ENCODE data around the gene CNPY1. TPM values are rescaled to one million over a fixed set of nuclear protein-coding genes. Genes with fewer than 3 reads are reported as not detected.

Gene CNPY1
- total RNA-seq, 4 donors from 2014 or later = not detected

DNA sequence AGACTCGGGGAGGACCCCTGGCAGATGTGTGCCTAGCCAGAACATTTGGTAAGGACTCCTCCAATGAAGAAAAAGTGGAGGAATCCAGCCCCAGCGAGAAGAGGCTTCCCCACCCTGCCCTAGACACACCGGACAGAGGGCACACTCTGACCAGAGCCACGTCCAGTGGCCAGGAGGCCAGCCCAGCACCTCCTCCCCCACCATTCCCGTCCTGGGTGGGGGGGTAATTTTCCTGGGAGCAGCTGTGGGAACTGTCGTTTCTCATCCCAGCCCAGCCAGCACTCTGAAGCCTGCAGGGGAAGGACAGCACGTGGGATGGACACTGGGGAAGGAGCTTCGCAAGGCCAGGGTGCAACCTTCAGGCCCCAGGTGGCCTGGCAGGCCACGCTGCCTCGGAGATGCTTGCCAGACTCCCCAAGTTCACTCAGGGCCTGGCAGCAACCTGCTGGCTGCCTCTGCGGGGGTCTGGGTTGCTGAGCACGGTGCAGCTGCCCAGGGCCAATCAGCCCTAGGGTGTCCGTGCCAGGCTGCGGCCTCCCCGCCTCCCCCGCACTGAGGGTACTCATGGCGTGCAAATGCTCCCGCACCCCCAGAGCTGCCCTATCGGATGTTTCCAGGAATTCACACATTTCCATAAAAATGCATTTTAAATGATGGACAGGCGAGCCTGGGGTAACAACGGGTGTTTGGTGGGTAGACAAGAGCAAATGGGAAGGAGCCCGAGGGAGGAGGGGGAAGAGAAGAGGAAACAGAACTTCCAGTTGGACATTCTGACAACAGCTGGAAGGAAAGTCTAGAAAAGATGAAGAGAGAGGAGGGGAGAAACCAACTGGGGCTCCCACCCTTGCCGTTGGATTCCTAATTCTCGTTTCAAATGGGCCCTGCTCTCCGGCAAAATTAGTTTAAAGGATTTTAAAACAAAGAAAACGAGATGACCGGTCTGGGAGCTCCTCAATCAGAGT lies 90.3 kb downstream of the CNPY1 start:
- Histone ChIP-seq H3K4me3 (peak overlapping the region in 1 of 2 donors; percentile 53), H3K36me3 (no peaks in the 10 kb centered on the region), H3K9me3 (no peaks in the 10 kb centered on the region), H3K27ac (no peak overlapping the region), H3K4me1 (peaks cover 0 to 66% (median 21%) of the 10 kb centered on the region in 3 donors), H3K27me3 (peaks cover 97% of the 10 kb centered on the region)
- TF ChIP-seq POLR2AphosphoS5 (IDR thresholded peaks at IDR 0.05) (no peak), POLR2A (IDR thresholded peaks at IDR 0.05) (no peak)
- TF ChIP-seq, protein P1, sequence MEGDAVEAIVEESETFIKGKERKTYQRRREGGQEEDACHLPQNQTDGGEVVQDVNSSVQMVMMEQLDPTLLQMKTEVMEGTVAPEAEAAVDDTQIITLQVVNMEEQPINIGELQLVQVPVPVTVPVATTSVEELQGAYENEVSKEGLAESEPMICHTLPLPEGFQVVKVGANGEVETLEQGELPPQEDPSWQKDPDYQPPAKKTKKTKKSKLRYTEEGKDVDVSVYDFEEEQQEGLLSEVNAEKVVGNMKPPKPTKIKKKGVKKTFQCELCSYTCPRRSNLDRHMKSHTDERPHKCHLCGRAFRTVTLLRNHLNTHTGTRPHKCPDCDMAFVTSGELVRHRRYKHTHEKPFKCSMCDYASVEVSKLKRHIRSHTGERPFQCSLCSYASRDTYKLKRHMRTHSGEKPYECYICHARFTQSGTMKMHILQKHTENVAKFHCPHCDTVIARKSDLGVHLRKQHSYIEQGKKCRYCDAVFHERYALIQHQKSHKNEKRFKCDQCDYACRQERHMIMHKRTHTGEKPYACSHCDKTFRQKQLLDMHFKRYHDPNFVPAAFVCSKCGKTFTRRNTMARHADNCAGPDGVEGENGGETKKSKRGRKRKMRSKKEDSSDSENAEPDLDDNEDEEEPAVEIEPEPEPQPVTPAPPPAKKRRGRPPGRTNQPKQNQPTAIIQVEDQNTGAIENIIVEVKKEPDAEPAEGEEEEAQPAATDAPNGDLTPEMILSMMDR (IDR thresholded peaks at IDR 0.05) = no peak
- 5 to 10% methylated on average over 7 to 9 of the region's 27 CpGs for WGBS, 2 donors (ENCODE audit: low coverage in 1 of 2)
- no peak for ATAC-seq

DNA sequence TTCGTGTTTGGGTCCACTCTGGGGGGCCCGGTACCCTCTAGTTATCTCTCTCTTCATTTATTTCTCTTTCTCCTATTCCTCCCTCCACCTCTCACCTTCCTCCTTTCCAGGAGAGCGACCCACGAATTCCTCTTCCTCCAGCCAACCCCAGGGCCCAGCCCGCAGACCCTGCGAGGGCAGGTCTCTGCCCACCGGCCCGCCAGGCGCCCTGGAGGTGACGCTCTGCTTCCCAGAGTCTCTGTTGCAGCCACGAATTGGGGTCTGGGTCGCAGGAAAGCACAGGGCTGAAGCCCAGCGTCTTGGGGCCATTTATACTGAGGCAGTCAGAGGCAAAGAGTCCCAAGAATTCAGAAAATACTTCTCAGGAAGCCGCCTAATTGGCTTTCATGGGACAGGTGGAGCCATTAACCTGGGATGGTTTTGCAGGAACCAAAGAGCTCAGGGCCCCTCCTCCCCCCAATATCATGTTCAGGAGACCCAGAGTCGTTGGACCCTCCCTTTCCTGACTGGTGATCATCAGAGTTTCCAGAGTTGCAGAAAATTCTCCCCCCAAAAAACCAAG lies 91.1 kb downstream of the CNPY1 start:
- TF ChIP-seq EP300 (IDR thresholded peaks at IDR 0.05) (no peak), POLR2A (IDR thresholded peaks at IDR 0.05) (no peak), POLR2AphosphoS5 (IDR thresholded peaks at IDR 0.05) (no peak)
- TF ChIP-seq, protein P1 (IDR thresholded peaks at IDR 0.05) = no peak
- peaks cover 0 to 75% (median 21%) of the 10 kb centered on the region in 3 donors for H3K4me1 ChIP-seq
- H3K36me3 ChIP-seq = no peaks in the 10 kb centered on the region
- ATAC-seq = no peak
- no peaks in the 10 kb centered on the region for H3K9me3 ChIP-seq
- H3K4me3 ChIP-seq = no peak overlapping the region
- WGBS, 2 donors (ENCODE audit: low coverage in 1 of 2) = 7% methylated on average over 10 of the region's 15 CpGs; no CpG with 5 or more reads in 1 of the 2 donors
- H3K27ac ChIP-seq = no peak overlapping the region
- H3K27me3 ChIP-seq = peaks cover 97% of the 10 kb centered on the region

DNA sequence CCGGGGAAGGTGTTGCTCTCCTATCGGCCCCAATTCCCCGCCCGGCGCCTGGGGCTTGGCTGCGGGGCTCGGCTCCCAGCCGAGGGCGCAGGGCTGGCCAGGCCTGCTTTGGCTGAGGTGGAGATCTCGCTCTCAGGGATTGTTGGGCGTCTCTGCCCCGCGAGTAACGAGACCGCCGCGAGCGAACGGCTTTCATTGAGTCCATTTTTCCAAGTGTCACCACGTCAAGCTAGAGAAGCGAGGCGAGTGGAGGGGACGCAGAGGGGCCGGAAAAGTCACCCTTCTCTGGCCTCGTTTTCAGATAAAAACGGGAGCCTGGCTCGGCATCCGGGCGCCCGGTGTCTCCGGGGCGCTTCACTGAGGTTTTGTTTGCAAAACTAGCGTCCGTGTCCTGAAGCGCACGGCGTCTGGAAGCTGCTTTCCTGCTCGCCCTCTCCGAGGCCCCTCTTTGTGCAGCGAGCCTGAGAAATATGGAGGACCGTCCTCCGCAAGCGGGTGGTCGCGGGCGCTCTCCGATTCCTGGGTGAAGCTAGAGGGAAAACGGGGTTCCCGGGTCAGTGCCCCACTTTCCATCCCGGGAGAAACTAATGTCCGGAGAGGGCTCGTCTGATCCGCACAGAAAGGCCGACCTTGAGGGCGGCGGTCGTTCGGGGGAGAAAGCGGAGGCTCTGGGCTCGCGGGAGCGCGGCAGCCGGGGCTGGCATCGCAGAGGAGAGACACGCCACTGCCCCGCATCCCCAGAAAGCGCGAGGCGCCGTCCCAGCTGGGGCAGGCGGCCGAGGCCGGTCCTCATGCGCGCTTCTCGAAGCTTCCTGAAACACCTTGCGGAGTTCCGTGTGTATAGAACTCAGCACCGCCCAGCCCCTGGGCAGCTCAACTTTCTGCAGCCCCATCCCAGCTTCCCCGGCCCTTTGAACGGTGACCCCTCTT lies 91.9 kb downstream of the CNPY1 start:
- no peak for TF ChIP-seq POLR2AphosphoS5 (IDR thresholded peaks at IDR 0.05)
- no peak for TF ChIP-seq EP300 (IDR thresholded peaks at IDR 0.05)
- TF ChIP-seq POLR2A (IDR thresholded peaks at IDR 0.05) = no peak
- TF ChIP-seq, protein P1 (IDR thresholded peaks at IDR 0.05) = no peak
- Histone ChIP-seq H3K4me3 (peak overlapping the region in 1 of 2 donors; percentile 12), H3K27ac (no peak overlapping the region), H3K27me3 (peaks cover 97% of the 10 kb centered on the region), H3K4me1 (peaks cover 0 to 75% (median 25%) of the 10 kb centered on the region in 3 donors), H3K9me3 (no peaks in the 10 kb centered on the region), H3K36me3 (no peaks in the 10 kb centered on the region)
- 10% methylated on average over 2 of the region's 82 CpGs; no CpG with 5 or more reads in 1 of the 2 donors for WGBS, 2 donors (ENCODE audit: low coverage in 1 of 2)
- no peak for ATAC-seq

DNA sequence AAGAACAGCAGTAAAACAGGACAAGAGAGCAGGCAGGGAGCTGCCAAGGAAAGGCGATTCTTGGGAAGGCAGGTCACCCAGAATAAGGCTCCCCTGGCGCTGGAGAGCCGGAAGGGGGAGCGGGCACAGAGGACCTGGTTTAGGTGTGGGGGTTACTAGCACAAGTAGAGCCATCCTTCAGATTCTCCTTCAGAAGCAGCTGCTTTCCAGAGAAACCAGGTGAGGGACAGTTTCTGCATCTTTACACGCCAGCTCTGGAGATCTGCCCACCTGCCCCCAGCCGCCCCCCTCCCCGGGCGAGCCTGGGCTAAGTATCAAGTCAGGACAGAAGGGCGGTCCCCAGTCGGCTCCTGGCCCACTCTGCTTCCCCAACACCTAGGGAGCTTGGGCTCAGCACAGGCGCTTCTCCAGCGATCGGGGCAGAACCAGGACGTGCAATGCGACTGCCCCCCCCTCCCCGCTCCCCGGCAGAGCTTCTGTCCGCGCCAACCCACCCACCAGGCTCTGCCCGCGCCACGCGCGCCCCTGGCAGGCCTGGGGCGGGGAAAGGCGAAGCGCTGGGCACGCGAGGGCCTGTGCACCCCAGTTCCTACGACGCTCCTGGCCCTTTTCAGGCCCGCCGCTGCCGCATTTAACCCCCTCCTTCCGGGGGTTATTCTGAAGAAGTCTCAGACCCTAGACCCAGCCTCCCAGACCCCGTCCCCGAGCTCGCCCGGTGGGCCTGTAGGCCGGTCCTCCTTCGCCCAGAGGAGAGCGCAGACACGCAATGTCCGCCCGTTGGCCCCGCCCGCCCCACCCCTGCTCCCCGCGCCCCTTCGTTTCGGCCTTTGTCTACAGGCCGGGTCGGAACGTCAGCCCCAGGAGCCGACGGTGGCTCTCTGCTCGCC lies 92.8 kb downstream of the CNPY1 start:
- Histone ChIP-seq H3K4me1 (peaks cover 0 to 75% (median 25%) of the 10 kb centered on the region in 3 donors), H3K27ac (no peak overlapping the region), H3K4me3 (peak overlapping the region in 1 of 2 donors; percentile 12), H3K9me3 (no peaks in the 10 kb centered on the region), H3K27me3 (peaks cover 97% of the 10 kb centered on the region), H3K36me3 (no peaks in the 10 kb centered on the region)
- TF ChIP-seq EP300 (IDR thresholded peaks at IDR 0.05) (no peak), POLR2A (IDR thresholded peaks at IDR 0.05) (no peak), POLR2AphosphoS5 (IDR thresholded peaks at IDR 0.05) (no peak)
- TF ChIP-seq, protein P1 (IDR thresholded peaks at IDR 0.05) = no peak
- ATAC-seq = no peak
- WGBS, 2 donors (ENCODE audit: low coverage in 1 of 2) = 0% methylated on average over 1 of the region's 57 CpGs; no CpG with 5 or more reads in 1 of the 2 donors
